ENCODE results near the gene DHRS7B.
"Not testable (repeated sequence)": the region's sequence is repeated elsewhere in the genome, so short reads cannot be mapped to it uniquely, and the experiment has no call there.

DHRS7B gene

DNA sequence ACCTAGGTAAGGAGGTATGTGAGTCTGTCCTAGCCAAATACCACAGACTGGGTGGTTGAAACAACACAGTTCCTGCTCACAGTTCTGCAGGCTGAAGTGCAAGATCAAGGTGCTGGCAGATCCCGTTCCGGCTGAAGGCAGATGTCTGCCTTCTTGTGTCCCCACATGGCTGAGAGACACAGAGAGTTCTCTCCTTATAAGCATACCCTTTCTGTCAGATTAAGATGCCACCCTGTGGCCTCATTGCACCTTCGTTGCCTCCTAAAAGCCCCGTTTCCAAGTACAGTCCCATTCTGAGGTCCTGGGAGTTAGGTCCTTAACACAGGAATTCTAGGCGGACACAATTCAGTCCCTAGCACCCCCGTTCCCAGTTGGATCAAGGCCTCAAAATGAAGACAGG is 96.3 kb downstream of the DHRS7B start:
- CTCF ChIA-PET, result no interaction called here
- POLR2A ChIA-PET (ENCODE audit: low non-redundant PET), result no interaction called here
- TF ChIP-seq, protein P1, sequence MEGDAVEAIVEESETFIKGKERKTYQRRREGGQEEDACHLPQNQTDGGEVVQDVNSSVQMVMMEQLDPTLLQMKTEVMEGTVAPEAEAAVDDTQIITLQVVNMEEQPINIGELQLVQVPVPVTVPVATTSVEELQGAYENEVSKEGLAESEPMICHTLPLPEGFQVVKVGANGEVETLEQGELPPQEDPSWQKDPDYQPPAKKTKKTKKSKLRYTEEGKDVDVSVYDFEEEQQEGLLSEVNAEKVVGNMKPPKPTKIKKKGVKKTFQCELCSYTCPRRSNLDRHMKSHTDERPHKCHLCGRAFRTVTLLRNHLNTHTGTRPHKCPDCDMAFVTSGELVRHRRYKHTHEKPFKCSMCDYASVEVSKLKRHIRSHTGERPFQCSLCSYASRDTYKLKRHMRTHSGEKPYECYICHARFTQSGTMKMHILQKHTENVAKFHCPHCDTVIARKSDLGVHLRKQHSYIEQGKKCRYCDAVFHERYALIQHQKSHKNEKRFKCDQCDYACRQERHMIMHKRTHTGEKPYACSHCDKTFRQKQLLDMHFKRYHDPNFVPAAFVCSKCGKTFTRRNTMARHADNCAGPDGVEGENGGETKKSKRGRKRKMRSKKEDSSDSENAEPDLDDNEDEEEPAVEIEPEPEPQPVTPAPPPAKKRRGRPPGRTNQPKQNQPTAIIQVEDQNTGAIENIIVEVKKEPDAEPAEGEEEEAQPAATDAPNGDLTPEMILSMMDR (conservative IDR thresholded peaks at IDR 0.05; ENCODE audit: low read depth), result no peak

DNA sequence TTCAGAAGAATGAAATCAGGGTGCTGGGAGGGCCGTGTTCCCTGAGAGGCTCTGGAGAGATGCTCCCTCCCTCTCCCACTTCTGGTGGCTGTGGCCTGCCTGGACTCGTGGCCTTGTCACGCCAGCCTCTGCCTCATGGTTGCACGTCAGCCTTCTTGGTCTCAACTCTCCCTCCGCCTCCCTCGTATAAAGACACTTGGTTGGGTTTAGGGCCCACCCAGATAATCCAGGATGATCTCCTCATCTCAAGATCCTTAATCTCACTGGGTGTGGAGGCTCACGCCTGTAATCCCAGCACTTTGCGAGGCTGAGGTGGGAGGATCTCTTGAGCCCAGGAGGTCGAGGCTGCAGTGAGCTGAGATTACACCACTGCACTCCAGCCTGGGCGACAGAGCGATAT is 100.5 kb downstream of the DHRS7B start:
- POLR2A ChIA-PET (ENCODE audit: low non-redundant PET); CTCF ChIA-PET; DNase-seq (ENCODE audit: low spot score); H3K27ac ChIP-seq: not testable (repeated sequence)

More for the DNA sequence above, 96.3 kb downstream of the DHRS7B start:
- no peak for DNase-seq (ENCODE audit: low spot score)
- H3K27ac ChIP-seq, result no peak overlapping the region

DNA sequence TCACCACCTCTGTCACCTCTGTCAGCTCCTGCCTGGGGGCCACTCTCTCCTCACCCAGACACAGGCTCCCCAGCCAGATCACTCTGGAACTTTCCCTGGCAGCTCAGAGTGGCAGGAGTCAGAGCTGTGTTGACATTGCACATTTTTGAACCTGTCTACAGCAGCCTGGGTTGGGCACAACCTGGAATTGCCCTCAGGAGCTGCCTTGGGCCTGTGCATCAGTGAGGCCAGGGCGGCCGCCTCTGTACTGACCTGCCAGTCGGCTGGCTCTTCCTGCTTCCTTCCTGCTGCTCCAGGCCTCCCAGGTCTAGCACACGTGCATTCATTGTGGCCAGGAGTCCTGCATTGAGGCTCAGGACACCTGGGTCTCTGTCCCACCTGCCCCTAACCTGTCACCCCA is 101.3 kb downstream of the DHRS7B start:
- ChIA-PET CTCF (no interaction called here), POLR2A (ENCODE audit: low non-redundant PET) (no interaction called here)
- H3K27ac ChIP-seq, result no peak overlapping the region
- no peak for DNase-seq (ENCODE audit: low spot score)
- TF ChIP-seq, protein P1 (conservative IDR thresholded peaks at IDR 0.05; ENCODE audit: low read depth), result no peak

DNA sequence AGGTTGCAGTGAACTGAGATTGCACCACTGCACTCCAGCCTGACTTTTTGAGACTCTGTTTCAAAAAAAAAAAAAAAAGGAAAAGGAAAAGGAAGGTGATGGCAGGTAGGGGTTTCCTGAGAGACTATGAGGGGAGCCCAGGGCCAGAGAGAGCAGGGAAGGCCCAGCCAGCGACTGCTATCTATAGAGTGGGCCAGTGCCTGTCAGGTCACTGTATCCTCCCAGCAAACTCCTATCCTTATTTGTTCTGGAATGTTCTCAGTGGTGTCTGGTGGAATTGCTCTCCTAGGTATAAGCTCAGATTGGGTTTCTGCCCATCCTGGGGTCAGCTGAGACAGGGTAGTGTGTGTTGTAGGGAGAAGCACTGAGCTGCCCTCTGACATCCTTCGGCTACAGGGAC is 102.1 kb downstream of the DHRS7B start:
- CTCF ChIA-PET, result interaction anchor here (0.6 kb wide), 1 partner anchor 1480 kb away, joined by 3 read pairs; no protein-coding TSS in a partner anchor

DNA sequence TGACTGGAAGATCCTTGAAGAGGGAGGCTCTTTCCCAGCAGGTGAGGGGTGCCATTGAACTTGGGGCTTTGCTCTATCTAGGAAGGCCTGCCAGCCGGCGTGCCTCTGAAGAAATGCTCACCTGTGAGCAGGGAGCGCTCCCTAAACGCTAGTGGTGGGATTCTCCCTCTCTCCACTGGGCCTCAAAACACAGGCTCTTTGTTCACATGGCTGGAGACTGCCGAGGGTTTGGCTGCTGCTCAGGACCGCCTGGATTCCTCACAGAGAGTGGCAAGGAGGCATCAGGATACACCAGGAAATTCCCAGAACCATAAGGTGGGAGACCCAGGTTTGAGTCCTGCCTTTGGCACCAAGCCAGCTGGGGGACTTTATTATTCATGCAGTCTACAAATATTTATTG is 104.8 kb downstream of the DHRS7B start:
- DNase-seq (ENCODE audit: low spot score), result no peak
- ChIA-PET POLR2A (ENCODE audit: low non-redundant PET) (no interaction called here), CTCF (no interaction called here)
- H3K27ac ChIP-seq, result no peak overlapping the region
- TF ChIP-seq, protein P1 (conservative IDR thresholded peaks at IDR 0.05; ENCODE audit: low read depth), result no peak

More for the DNA sequence above, 102.1 kb downstream of the DHRS7B start:
- DNase-seq (ENCODE audit: low spot score), result no peak
- H3K27ac ChIP-seq, result no peak overlapping the region
- TF ChIP-seq, protein P1 (conservative IDR thresholded peaks at IDR 0.05; ENCODE audit: low read depth), result no peak
- POLR2A ChIA-PET (ENCODE audit: low non-redundant PET), result no interaction called here

DNA sequence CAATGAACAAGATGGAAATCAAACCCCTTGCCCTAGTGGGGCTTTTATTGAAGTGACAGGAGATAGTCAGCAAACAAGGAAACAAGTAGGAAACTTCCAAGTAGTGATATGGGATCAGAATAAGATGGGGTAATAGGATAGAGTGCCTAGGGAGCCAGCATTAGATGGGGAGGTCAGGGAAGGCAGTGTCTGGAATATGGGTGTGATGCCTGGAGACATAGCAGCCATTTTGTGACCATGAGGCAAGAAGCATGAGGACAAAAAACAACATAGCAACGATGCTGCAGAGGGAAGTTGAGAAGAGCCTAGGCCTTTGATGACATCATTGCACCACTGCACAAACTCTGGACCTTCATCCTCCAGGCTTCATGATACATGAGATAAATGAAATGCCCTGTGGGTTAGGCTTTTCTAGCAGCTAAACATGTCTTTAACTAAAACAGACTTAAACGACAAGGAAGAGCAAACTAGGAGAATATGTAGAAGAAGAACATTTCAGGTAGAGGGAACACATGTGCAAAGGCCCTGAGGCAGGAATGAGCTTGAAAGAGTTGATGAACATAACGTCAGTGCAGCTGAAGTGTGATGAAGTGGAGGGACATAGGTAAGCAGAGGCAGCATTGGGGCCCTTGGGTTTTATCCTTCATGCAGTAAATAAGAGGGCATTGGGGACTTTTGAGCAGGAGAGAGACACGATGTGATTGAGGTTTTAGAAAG is 105.4 kb downstream of the DHRS7B start:
- ChIA-PET POLR2A (ENCODE audit: low non-redundant PET) (no interaction called here), CTCF (no interaction called here)
- TF ChIP-seq, protein P1 (conservative IDR thresholded peaks at IDR 0.05; ENCODE audit: low read depth), result no peak
- no peak for DNase-seq (ENCODE audit: low spot score)
- H3K27ac ChIP-seq, result no peak overlapping the region

DNA sequence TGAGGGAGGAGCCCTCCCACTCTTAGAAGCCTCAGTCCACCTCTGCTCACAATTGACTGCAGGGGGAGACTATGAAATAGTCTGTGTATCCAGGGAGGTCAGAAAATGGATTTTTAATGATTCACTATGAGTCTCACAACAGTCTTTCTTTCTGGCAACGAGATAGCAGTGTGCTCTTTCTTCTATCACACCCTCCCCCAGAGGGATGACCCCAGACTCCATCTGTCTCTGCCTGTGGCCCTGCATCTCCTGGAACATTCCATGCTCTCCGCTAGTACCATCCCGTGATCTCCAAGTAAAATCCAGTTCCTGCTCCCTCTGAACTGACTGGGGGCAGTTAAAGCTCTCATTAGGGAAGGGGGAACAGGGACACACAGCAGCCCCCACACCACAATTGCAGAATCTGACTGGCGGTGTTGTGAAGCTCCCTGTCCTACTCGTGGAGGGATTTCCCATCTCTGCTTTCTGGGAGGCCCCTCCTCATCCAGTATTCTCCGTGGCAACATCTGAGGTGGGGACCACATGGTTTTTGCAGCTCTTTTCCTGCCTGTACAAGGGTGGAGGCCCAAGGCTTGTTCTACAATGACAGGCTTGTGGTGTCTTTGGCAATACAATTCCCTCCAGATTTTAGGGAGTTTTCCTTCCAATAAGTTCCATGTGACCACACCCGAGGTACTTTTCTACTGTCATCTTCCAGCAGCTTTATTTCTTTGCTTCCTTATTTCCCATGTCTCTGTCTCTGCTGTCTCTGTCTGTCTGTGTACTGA is 107.0 kb downstream of the DHRS7B start:
- TF ChIP-seq, protein P1 (conservative IDR thresholded peaks at IDR 0.05; ENCODE audit: low read depth), result no peak
- H3K27ac ChIP-seq, result no peak overlapping the region
- no peak for DNase-seq (ENCODE audit: low spot score)
- ChIA-PET CTCF (no interaction called here), POLR2A (ENCODE audit: low non-redundant PET) (no interaction called here)
